Hindlimb muscle (tissue), 1 donor: ENCODE results near the gene ATP11A. TPM values are rescaled to one million over a fixed set of nuclear protein-coding genes. Genes with fewer than 3 reads are reported as not detected.
"Not testable (repeated sequence)": the region's sequence is repeated elsewhere in the genome, so short reads cannot be mapped to it uniquely, and the experiment has no call there.

Experiments used
- DNase-seq: peaks from one replicate; pipeline ENCODE4 v3.0.0-alpha.2; 2013
- polyA plus RNA-seq: library from polyadenylated mRNA; unstranded; fragments of 120-200 nt; gene quantifications from one replicate; pipeline ENCODE4 v1.2.1, GENCODE V29; 2013; ENCODE audit not compliant: insufficient read length

The ATP11A gene
- polyA plus RNA-seq, 1 donor: 27.0 TPM

DNA sequence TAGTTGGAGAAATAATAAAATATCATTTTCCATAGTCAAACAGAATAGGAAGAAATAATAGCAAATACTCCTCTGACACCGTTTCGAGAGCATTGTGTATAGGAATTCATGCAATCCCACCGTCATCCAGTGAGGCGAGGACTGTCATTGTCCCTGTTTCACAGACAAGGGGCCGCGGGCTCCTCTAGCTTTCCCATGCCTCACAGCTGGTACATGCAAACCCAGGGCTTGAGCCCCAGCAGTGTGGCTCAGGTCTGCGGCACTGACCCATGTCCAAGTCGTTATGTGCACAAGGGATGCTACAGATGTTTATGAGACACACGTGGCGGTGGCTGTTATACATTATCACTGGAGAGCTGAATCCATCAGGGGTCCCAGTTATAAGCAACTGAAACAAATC is 18.5 kb upstream of the ATP11A start:
- DNase-seq: no peak

DNA sequence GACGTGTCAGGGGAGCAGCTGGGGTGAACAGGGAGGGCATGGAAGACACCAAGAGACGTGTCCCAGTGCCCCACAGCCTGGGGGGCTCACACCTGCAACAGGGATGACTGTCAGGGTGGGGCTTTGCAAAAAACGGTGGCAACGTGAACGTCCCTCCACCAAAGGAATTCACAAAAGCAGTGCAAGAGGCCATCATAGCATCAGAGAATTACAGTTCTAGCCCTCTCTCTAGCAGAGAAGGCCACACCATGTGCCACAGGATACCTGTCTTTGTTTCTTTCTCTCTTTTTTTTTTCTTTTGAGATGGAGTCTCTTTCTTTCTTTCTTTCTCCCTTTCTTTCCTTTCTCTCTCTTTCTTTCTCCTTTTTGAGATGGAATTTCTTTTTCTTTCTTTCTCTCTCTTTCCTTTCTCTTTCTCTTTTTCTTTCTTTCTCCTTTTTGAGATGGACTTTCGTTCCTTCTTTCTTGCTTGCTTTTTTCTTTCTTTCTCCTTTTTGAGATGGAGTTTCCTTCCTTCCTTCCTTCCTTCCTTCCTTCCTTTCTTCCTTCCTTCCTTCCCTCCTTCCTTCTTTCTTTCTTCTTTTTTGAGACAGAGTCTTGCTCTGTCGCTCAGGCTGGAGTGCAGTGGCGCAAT is 17.1 kb upstream of the ATP11A start:
- DNase-seq: no peak

DNA sequence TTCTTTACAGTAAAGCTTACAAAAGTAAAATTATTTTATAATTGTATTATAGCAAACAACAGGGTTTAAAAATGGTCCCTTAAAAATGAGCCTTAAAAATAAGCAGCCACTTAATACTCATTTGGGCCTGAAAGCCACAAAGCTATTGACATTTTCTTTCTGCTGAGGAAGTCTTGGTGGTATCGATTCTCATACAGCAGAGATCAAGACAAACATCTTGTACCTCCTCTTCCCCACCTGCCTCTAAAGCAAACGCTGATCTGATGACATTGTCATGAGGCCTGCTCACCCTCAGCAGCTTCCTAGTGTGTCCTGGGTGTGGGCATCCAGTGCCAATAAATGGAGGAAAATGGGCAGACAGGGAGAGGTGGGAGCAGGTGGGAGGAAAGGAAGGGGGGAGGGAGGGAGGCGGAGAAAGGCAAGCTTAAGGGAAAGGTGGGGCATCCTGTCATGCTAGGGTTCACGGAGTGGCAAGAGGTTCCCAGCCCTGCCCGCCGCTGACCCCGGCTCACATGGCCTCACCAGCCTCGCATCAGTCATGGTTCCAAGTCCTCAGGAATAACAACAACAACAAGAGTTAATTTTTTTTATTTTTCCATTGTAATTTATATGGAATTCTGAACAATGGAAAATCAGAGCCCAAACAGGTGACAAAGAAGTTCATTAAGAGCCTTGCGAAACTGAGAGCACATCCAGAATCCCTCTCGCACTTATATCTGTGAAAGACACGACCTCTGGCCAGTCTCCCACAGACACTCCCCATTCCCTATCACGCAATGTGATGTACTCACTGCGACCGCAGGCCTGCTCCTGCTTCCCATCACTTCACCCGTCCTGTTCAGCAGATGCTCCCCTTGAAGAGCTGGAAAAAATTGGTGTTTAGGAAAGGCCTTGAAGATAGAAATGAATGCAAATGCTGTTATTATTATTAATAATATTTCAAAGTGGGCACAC is 15.1 kb upstream of the ATP11A start:
- no peak for DNase-seq

- no peak for DNase-seq
Measured at GRCh38 chr13:112675366-112675756, 14.5 kb upstream of the ATP11A start.

DNA sequence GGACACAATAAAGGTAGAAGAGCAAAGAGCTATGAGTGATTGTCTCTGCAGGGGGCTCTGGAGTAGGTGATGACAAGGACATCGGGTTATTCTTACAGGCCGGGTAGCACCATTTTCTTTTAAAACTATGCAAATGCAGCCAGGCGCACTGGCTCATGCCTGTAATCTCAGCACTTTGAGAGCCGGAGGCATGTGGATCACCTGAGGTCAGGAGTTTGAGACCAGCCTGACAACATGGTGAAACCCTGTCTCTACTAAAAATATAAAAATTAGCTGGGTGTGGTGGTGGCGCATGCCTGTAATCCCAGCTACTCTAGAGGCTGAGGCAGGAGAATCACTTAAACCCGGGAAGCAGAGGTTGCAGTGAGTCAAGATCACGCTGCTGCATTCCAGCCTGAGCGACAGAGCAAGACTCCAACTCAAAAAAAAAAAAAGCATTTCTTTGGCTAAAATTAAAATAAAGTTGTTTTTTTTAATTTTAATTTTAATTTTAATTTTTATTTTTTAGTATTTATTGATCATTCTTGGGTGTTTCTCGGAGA is 12.3 kb upstream of the ATP11A start:
- DNase-seq: not testable (repeated sequence)

GRCh38 chr13:112679381-112679780 is 10.5 kb upstream of the ATP11A start:
- no peak for DNase-seq

DNA sequence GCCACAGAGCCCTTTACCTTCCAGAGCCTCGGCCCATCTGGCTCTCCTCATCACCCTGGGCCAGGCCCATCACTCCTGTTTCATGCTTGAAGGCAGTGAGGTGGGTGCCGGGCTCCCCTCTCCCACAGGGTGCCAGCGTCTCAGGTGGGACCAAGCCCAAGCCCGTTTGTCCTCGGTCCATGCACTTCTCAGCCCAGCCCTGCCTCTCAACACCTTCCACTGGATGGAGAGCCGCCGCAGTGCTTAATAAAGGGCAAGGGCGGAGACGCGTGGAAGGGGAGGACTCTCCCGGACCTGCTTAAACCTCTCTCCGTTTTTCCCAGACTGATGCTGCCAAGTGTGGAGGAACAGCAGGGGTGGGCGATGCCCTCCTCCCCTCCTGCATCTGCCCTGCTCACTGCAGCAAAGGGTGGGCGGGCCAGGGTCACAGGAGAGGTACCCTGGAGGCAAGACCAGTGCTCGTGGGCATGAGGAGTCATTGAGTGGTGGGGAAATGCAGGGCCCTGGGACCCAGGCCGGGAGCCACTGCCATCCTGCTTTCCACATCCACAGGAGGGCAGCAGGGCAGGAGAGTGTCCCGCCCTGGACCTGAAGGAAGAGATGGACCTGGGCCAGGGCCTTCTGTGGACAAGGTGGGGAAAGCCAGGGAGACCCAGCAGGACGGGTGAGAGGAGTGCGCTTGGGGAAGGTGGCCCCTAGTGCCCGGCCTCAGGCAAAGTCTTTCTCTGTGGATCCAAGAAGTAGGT is 9.7 kb upstream of the ATP11A start:
- no peak for DNase-seq

GRCh38 chr13:112680741-112681360 is 9.0 kb upstream of the ATP11A start:
- no peak for DNase-seq

- no peak for DNase-seq
Measured at GRCh38 chr13:112683581-112683980, 6.3 kb upstream of the ATP11A start.

GRCh38 chr13:112684071-112684845 is 5.6 kb upstream of the ATP11A start:
- DNase-seq: no peak

DNA sequence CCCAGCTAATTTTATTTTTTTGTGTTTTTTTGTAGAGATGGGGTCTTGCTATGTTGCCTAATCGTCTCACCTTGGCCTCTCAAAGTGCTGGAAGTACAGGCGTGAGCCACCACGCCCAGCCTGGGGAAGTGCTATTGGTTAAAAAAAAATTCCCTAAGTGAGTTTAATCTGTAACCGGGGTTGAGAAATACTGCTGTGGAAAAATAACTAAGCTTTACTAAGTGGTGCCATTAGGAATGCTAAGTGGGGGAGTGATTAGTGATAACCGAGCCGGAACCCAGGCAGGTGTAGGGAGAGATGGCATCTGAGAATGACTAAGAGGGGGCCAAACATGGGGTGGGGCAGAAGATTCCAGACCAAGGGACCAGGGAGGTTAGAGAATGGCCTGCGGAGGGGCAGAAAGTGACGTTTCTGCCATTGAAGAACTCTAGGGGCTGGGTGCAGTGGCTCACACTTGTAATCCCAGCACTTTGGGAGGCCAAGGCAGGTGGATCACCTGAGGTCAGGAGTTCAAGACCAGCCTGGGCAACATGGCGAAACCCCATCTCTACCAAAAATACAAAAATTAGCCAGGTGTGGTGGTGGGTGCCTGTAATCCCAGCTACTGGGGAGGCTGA is 4.5 kb upstream of the ATP11A start:
- not testable (repeated sequence) for DNase-seq

- DNase-seq: no peak
Measured at GRCh38 chr13:112685896-112686295, 3.9 kb upstream of the ATP11A start.

DNA sequence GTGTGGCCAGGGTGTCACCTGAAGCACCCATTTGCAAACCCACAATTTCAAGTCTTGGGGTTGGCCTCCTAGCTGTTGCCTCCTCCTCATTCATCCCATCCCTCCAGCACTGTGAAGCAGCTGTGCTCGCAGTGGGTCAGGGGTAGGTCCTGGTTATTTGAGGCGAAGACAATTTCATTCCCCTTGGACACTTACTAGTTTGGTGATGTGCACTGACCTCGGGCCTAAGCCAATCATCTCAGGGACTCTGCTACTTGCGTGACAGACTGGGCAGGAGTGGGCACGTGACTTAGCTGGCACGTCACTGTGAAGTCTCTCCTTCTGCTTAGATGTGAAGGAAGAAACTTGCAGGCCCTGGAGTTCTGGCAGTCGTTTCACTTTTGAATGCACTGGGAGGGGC is 3.5 kb upstream of the ATP11A start:
- DNase-seq: no peak

- no peak for DNase-seq
Measured at GRCh38 chr13:112686987-112687386, 2.9 kb upstream of the ATP11A start.

- no peak for DNase-seq
Measured at GRCh38 chr13:112687836-112688559, 1.8 kb upstream of the ATP11A start.

DNA sequence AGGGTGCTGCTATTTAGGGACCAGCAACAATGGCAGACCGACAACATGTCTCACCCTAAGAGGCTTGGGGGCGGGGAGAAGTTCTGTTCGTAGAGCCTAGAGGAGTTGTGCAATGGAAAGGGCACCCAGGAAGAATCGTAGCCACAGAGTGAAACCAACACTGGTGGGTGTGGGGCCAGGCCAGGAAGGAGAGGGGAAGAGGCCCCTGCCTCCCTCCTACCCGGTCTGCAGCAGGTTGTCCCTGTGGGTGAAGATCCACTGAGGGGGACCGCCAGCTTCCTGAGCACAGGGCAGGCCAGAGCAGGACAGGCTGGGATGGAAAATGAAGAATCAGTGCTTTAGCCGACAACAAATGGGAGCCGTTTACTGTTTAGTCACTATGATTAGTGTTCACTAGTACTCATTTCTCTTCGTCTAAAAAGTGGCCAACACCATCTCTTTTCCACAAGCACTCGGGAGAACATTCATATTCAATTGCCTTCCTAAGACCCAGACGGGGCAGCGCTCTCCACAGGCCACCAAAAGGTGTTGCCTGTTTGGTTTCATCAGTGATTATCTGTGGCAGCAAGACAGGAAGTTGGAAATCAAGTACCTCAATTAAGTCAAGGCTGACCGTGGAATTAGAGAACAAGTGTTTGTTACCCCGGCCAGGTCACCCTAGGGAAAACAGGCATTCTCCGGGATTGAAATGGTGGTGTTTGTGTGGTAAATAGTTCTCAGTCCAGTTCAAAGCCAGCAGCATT is 1.1 kb upstream of the ATP11A start:
- DNase-seq: no peak

GRCh38 chr13:112690283-112690929 is 568 bp downstream of the ATP11A start:
- peak; percentile 45 for DNase-seq

- DNase-seq: no peak
Measured at GRCh38 chr13:112692104-112692503, 2.3 kb downstream of the ATP11A start.

DNA sequence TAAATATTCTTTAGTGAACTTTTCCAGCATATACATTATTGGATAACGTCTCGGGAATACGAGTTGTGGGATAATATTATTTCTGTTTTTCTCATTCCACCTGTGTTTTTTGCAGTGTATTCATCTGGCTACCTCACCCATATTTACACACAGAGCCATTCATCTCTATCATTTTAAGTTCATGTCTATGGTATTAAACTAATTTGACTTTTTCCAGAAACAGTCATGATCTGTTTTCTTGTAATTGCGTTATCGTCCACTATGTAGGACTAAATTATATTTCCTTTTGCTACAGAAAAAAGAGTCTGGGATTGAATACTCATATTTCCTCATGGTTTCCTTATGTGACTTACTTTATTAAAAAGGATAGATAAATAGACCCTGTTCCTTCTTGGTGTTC is 2.7 kb downstream of the ATP11A start:
- DNase-seq: no peak
